Renal cortical epithelial cell (primary cell): ENCODE results near the gene COL6A3. TPM values are rescaled to one million over a fixed set of nuclear protein-coding genes. Genes with fewer than 3 reads are reported as not detected.

Source experiments
- DNase-seq: peaks from one replicate; pipeline ENCODE4 v3.0.0-alpha.2; 2011; ENCODE audit warnings: low read depth
- total RNA-seq: library from RNA; depleted of rRNA; stranded (reverse); fragments of >200 nt; gene quantifications from 2 replicates; pipeline ENCODE4 v1.2.3, GENCODE V29; 2014

Gene COL6A3
- total RNA-seq, 1 donor from 2014 or later: 2.5 TPM

DNA sequence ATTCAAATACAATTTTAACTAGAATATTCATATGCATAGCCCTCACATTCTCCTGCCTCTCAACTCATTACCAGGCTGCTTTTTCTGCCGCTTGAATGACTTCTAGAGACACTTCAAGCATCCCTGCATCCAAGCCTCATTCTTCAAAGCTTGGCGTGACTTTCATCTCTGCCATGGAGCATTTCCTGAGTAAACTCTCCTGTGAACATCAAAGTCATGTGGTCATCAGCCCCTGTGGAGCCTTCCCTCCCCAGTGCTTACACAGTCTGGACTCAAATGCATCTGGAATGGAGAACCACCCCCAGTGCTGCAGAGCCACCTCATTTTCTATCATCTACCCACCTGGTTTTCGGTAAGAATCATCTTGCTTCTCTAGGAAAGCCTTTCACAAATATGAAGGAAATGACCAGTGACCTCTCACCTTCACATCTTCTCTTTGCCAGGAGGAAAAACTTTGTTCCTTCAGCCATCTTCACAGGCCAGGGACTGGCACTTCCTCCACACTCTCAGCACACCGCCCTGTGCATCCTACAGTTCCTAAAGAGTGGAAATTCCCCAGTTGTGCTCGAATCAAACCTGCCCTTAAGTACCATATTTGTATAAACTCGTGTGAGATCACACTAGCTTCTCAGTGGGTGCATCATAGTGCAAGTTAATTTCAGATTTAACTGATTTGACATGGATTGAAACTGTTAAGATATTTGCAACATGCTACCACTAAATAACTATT, 116.4 kb downstream of the COL6A3 start:
- peak; percentile 48 for DNase-seq

DNA sequence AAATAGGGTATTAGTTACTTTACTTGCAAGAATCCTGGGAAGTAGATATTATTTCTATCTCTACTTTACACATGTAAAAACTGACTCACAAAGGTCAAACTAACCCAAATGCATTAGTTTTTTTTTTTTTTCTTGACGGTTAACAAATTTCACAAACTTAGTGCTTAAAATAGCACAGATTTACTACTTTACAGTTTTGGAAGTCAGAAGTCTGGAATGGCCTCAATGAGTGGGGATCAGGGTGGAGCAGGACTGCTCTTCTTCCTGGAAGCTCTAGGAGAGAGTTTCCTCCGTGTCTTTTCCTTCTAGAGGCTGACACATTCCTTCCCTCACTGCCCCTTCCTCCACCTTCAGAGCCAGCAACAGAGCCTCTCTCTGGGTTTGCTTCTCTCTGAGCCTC, 117.2 kb downstream of the COL6A3 start:
- DNase-seq: no peak

DNA sequence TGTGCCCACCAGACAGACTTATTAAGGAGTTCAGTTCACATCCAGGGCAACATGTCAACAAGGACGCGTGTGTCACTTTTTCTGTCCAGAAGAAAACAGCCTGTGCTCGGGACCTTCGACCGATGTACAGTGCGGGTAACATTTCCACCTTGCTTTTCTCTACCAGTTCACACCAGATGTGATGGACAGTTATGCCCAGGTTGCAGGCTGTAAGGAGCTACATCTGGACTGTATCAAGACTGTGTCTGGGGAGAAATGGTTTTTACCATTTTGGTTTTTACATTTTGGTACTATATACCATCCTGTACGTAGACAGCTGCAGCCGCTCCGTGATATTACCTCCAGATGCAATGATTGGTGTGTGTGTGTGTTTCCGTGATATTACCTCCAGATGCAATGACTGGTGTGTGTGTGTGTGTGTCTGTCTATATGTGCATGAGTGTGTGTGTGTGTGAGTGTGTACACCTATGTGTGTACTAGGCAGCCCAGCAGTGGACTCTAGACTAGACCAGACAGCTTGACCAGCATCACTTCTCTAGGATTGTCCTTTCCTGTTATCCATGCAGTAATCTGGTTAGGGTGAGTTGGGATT, 118.0 kb downstream of the COL6A3 start:
- DNase-seq: no peak

DNA sequence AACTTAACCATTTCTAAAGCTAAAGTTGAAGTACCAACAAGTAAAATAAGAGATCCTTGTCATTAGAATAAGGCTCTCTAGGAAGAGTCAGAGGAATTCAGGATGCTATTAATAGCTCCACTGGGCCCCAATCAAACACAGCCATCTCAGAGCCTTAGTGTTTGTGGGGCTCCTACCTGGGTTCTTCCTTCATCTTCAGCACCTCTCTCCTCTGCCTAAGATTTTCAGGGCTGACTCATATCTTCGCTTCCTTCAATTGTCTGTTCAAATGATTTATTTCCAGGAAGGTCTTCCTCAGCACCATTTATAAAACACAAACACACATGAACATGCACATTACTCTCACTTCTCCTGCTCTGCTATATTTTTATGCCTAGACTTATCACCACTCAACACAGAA, 119.5 kb downstream of the COL6A3 start:
- DNase-seq: no peak

DNA sequence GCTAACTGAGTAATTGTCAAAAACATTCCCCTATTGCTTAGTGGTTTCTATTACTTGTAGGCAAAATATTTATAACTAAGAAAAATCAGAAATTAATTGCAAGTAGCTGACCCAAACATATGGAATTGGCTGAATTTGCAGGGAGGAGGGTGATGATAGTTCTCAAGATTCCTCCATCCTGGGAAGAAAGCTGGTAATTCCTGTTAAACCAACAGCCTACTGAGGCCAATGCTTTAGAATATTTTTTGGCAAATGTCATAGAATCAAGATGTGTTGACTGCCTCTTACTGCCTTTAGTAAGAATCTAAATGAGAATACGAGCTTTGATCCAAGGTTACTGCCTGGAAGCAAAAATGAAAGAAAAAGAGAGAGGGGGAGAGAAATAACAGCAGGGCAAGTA, 120.0 kb downstream of the COL6A3 start:
- DNase-seq: no peak

DNA sequence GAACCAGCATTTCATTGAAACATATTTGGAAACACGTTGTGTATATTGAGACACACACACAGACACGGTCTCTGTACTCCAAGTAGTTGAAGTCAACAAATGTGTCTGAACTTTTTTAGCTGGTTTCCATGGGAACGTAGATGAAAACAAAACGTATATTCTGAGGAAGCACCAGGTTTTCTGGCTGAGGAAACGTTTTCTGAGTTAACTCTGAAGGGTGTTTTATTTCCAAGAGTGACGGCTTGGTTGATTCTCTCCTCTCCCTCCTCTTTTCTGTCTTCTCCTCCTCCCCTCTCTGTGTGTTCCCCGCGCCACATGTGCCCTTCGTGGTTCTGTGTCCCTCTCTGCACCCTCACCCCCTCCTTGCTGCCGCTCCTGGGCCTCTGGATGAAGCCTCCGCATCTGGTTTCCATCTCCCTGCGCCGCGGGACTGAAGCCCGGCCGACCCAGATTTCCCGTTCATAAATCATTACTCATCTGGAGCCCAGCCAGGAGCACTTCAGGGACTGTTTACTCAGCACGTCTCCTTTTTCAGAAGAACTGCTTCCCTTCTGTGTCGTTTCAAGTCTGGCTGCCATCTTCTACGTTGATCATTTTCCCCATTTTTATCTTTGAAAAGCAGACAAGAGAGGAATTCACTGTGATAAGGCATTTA, 122.7 kb downstream of the COL6A3 start:
- DNase-seq: peak; percentile 92

DNA sequence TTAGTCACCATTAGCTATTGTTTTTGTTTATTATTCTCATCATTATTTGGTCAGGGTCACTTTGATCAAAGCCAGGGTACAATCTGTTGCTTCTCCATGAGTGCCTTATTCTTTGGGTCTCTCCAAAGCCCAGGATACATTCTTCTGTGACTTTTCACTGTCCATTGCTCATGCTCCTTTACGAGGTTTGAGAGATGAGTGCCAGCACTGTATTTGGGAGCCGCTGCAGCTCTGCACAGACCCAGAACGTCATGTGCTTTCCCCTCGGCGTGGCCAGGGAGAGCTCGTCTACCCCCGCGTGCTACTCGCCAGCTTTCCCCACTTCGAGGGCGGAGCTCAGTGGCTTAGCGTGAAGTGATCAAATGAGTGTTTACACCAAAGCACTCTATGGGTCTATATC, 123.7 kb downstream of the COL6A3 start:
- DNase-seq: no peak

DNA sequence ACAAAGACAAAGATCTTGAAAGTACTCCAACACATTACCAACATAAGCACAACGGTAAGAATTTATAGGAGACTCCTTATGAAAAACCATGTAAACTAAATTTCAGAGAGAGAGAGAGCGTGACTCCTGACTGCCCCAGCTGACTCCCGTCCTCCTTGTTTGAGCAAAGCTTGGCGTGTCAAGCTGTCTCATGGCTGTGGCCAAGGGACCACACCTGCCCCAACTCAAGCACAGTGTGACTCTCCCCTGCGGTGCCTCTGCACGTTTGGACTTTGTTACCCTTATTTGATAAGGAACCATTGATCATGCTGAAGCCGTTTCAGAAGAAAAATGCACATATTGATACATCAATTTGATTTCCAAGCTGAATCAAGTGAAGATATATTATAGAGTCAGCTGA, 124.8 kb downstream of the COL6A3 start:
- DNase-seq: no peak

DNA sequence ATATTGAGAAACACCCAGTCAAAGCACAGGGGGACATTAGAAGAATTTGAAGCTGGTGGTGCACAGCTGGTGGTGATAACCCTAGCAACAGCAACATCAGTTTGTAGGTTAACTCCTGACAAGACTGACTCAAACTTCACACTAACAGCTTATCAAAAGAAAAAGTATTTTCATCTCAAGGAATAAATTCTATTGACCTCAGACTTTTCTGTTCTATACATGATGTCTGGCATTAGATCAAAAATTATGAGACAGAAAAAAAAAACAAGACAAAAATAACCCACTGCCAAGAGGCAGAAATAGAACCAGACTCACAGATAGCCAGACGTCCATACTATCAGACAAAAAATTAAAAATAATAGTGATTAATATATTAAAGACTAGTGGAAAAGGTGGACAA, 126.1 kb downstream of the COL6A3 start:
- no peak for DNase-seq

DNA sequence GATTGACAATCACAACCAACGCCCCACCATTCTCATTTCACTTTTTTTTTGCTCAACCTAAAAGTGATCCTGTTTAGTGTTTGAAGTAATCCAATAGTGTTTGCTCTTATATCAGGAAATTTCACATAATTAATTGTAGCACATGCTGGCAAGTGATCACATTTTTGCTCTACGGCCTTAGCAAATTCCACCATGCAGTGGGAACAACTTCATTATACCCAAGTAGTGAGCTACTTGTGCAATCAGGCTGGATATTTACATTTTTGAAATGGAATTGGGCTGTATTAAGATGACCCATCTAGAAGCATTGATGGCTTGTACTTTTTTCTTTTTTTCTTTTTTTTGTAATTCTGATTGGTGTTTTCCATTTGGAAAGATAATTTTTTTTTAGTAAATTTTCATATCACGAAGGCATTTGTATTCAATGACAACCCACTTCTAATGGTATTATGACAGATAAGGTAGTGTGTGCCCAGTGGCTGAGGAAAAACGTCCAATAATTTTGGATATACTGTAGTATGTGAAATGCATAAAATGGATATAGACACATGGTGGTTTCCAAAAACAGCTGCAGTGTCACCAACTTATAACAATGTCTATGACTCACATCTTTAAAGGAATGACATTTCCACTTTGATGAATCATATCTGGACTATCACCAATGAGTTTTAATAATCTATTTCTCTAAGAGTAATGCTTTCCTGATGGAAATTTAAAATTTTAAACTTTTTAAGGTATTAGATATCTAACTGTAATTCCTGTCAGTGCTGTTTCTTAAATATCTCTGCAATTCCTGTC, 130.6 kb downstream of the COL6A3 start:
- no peak for DNase-seq

DNA sequence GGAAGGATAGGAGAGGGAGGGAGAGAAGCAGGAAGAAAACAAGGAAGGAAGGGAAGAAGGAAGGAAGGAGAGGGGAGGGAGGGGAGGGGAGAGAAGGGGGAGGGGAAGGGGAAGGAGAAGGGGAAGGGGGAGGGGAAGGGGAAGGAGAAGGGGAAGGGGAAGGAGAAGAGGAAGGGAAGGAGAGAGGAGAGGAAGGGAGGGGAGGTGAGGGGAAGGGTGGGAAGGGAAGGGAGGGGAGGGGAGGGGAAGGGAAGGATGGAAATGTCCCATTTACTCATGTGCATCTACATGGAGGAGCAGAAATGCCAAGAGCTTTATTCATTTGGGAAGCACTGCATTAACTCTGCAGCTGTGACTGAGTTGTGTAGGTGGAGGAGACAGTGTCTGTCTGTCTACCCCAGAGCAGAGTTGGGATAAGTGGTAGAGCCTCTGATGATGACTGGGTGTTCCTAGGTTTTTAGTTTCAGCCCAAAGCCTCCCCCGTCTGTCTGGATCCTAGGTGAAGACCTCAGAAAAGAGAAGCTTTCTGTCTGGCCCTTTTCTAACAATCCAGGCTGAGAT, 131.3 kb downstream of the COL6A3 start:
- peak; percentile 26 for DNase-seq

DNA sequence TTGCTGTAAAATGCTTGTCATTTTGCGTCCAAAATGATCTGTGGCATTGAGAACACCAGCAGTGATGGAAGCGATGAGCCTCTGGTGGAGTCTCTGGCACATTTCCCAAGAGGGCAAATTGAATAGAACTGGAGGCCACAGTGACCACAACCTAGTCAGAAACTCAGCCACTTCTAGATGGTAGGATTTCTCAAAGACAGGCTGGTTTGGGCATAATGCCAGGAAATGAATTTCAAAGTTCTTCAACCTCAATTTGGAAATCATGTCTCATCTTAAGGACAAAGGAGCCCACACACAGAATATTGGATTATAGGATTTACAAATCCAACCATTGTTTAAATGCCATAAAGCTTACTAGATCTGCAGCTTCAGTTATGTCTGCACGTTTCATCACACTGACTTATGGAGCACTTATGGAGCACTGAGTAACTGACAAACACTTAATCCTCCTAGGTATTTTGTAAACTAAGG, 132.1 kb downstream of the COL6A3 start:
- peak; percentile 86 for DNase-seq

DNA sequence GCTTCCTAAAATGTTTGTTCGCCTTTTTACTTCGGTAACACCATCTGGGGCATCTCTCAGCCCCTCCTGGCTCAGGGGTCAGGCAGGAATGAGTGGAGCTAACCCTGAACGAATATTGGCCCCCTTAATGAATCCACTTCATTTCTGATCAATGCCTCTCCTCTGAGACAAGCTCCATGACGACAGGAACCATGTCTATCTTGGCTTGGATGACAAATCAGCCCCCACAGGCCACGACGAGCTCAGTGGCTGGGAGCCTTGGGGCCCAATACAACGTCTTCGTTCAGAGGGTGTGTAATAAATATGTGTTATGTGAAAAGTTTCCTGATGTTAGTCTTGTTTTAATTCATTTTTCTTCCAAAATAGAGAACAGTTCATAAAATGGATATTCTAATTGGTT, 133.0 kb downstream of the COL6A3 start:
- DNase-seq: no peak

DNA sequence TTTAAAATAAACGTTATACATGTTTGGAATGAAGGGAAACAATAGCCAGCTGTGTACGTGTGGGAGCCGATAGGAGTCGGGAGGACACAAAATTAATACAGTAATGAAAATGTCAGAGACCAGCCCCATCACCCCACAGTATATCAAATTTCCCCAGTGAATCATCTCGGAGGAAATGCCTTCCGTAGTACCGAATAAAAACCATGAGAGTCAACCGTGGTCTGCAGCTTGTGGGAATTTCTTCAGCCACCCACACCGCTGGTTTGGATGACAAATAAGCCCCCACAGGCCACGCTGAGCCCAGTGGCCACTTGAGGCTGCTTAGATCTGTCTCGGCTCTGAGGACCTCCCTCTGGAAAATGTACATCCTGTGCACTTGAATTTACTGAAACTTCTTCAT, 133.7 kb downstream of the COL6A3 start:
- DNase-seq: peak; percentile 66

DNA sequence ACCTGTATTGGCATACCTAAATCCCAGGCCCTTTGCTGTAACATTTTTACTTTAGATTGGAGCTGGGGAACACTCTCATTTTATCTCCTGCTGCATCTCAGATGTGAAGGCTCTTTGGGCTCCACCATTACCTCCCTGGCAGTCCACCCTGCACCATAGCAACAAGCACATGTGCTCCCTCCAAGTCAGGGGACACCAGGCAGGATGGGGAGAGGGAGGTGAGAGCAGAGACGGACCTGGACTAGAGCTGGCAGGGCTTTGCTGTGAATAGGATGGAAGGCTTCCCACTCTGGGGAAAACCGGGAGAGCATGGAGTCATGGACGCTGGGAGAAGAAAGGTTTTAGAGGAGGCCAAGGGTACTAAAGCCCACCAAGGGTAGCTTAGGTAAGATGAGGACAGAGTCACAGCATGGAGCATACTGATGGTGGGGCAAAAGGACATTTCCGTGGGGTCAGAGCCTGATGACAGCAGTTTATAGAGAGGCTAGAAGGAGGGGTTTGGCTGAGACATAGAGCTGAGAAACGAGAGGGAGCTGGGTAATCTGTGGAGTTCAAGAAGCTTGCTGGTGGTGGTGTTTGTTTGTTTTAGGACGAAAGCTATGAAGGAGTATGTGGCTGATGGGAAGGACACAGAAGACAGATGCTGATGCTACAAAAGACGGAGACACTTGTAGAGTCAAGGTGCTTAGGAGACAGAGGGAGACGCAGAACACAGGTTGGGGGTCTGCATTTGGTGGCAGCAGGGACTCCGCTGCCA, 134.8 kb downstream of the COL6A3 start:
- no peak for DNase-seq

DNA sequence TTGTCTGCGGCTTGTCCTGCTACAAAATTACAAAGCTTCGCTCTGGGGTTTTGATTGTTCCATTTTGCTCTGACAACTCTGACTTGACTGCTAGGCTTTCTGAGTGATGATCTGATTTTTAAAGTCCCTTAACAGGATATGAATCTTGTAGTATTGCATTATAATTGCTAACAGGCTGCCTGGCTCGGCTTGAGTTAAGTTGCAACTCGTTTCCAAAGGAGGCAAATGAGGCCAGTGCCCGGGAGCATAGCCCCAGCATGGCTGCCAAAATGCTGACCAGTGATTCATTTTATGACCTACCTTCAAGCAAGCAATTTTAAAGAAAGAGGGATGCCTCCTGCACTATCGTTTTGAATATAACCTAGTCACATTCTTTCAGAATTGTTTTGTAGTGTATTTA, 135.4 kb downstream of the COL6A3 start:
- peak; percentile 54 for DNase-seq

DNA sequence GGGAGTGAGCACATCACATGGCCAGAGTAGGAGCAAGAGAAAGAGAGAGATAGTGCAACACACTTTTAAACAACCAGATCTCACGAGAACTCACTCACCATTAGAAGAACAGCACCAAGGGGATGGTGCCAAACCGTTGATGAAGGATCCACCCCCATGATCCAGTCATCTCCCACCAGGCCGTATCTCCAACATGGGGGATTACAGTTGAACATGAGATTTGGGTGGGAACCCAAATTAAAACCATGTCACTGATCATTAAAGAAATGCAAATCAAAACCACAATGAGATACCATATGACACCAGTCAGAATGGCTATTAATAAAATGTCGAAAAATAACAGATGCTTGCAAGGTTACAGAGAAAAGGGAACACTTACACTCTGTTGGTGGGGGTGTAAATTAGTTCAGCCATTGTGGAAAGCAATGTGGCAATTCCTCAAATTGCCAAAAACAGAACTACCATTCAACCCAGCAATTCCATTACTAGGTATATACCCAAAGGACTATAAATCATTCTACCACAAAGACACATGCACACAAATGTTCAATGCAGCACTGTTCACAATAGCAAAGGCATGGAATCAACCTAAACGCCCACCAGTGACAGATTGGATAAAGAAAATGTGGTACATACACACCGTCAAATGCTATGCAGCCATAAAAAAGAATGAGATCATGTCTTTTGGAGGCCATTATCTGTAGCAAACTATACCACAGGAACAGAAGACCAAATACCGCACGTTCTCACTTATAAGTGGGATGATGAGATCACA, 137.1 kb downstream of the COL6A3 start:
- DNase-seq: no peak
